GM18870 (cell line): ENCODE data around the gene PRKD1.

ENCODE experiments used
- ATAC-seq: cut with Tn5 transposase; IDR thresholded peaks from one replicate; pipeline ENCODE4 v1.9.1; 2021; ENCODE audit warnings: moderate library complexity; ENCODE audit not compliant: unreplicated experiment

The PRKD1 gene

GRCh38 chr14:29627137-29627536, 300.5 kb downstream of the PRKD1 start:
- ATAC-seq = no peak

- ATAC-seq = no peak
Measured at GRCh38 chr14:29618323-29619067, 309.2 kb downstream of the PRKD1 start.

GRCh38 chr14:29616922-29617321, 310.7 kb downstream of the PRKD1 start:
- no peak for ATAC-seq

GRCh38 chr14:29608861-29609260, 318.8 kb downstream of the PRKD1 start:
- ATAC-seq = no peak

- ATAC-seq = no peak
Measured at GRCh38 chr14:29607169-29607568, 320.5 kb downstream of the PRKD1 start.

- ATAC-seq = no peak
Measured at GRCh38 chr14:29603696-29604095, 324.0 kb downstream of the PRKD1 start.

- ATAC-seq = no peak
Measured at GRCh38 chr14:29601616-29602015, 326.0 kb downstream of the PRKD1 start.

GRCh38 chr14:29587761-29588470, 339.7 kb downstream of the PRKD1 start:
- no peak for ATAC-seq

- ATAC-seq = no peak
Measured at GRCh38 chr14:29587046-29587445, 340.6 kb downstream of the PRKD1 start.

- no peak for ATAC-seq
Measured at GRCh38 chr14:29584992-29585391, 342.7 kb downstream of the PRKD1 start.

GRCh38 chr14:29580763-29581162, 346.9 kb downstream of the PRKD1 start:
- ATAC-seq = no peak

- no peak for ATAC-seq
Measured at GRCh38 chr14:29579838-29580237, 347.8 kb downstream of the PRKD1 start.

GRCh38 chr14:29576927-29577326, 350.7 kb downstream of the PRKD1 start:
- no peak for ATAC-seq

- ATAC-seq = no peak
Measured at GRCh38 chr14:29569194-29569593, 358.5 kb downstream of the PRKD1 start.

GRCh38 chr14:29566194-29566593, 361.5 kb downstream of the PRKD1 start:
- ATAC-seq = no peak

GRCh38 chr14:29558516-29558915, 369.1 kb downstream of the PRKD1 start:
- ATAC-seq = no peak

GRCh38 chr14:29554335-29554734, 373.3 kb downstream of the PRKD1 start:
- ATAC-seq = no peak

- ATAC-seq = no peak
Measured at GRCh38 chr14:29553427-29553826, 374.2 kb downstream of the PRKD1 start.

GRCh38 chr14:29548948-29549370, 378.7 kb downstream of the PRKD1 start:
- ATAC-seq = peak; percentile 70

GRCh38 chr14:29545714-29546113, 381.9 kb downstream of the PRKD1 start:
- ATAC-seq = no peak

GRCh38 chr14:29536886-29537511, 390.6 kb downstream of the PRKD1 start:
- ATAC-seq = no peak

- ATAC-seq = no peak
Measured at GRCh38 chr14:29529418-29529817, 398.2 kb downstream of the PRKD1 start.
